PC-9 (cell line): Measurements from ENCODE around the gene CRTC3. TPM values are rescaled to one million over a fixed set of nuclear protein-coding genes. Genes with fewer than 3 reads are reported as not detected.

Experiments
- BruUV-seq: library from RNA; stranded (reverse); fragments of 400-500 nt; replicated peaks from 2 replicates; lab custom pipeline; 2021; lab: Mats Ljungman, UMichigan
- CTCF ChIA-PET: fragments of 300-600 bp; sonication (Branson Sonifier 250); formaldehyde crosslinking; loops from one replicate; lab custom pipeline; 2022; ENCODE audit warnings: antibody characterized with exemption; lab: Charles Lee
- POLR2A ChIA-PET: fragments of 300-600 bp; sonication (Branson Sonifier 250); formaldehyde crosslinking; loops from one replicate; lab custom pipeline; 2022; ENCODE audit warnings: antibody characterized with exemption; ENCODE audit not compliant: unreplicated experiment; lab: Charles Lee
- DNase-seq, 2 experiments: peaks; one replicate each; pipeline versions ENCODE4 v3.0.0 to v3.0.0-alpha.2; 2015 to 2022; ENCODE audit warnings: mixed read lengths in 1 of 2
- H2AFZ ChIP-seq: fragments of 200-600 bp; sonication (generic); 2 replicates; pipeline ENCODE4 v1.8.1; 2017; ENCODE audit warnings: antibody characterized with exemption
- H3F3A ChIP-seq: fragments of 200-600 bp; sonication (generic); 2 replicates; pipeline ENCODE4 v1.8.1; 2017; ENCODE audit warnings: antibody characterized with exemption, mild to moderate bottlenecking, low read depth; ENCODE audit not compliant: insufficient read depth
- H3K27ac ChIP-seq: fragments of 200-600 bp; sonication (generic); 2 replicates; pipeline ENCODE4 v1.6.1; 2016; ENCODE audit warnings: mixed run types
- H3K27me3 ChIP-seq: fragments of 200-600 bp; sonication (generic); 2 replicates; pipeline ENCODE4 v1.6.1; 2016; ENCODE audit warnings: low read depth, mixed run types; ENCODE audit not compliant: insufficient read depth
- H3K36me3 ChIP-seq: fragments of 200-600 bp; sonication (generic); 2 replicates; pipeline ENCODE4 v1.6.1; 2016; ENCODE audit warnings: low read depth, mixed run types
- H3K4me1 ChIP-seq: fragments of 200-600 bp; sonication (generic); replicated peaks from 2 replicates; pipeline ENCODE4 v1.6.1; 2016; ENCODE audit warnings: mixed run types; ENCODE audit not compliant: insufficient read depth
- H3K4me2 ChIP-seq: fragments of 200-600 bp; sonication (generic); 2 replicates; pipeline ENCODE4 v1.6.1; 2017; ENCODE audit warnings: mixed run types
- H3K4me3 ChIP-seq: fragments of 200-600 bp; sonication (generic); 2 replicates; pipeline ENCODE4 v1.6.1; 2016; ENCODE audit warnings: mixed run types
- H3K79me2 ChIP-seq: fragments of 200-600 bp; sonication (generic); 2 replicates; pipeline ENCODE4 v1.6.1; 2017; ENCODE audit warnings: low read depth, mixed run types
- H3K9me2 ChIP-seq: fragments of 200-600 bp; sonication (generic); 2 replicates; pipeline ENCODE4 v1.8.1; 2017; ENCODE audit warnings: mild to moderate bottlenecking; ENCODE audit not compliant: insufficient read depth
- H3K9me3 ChIP-seq: fragments of 200-600 bp; sonication (generic); 2 replicates; pipeline ENCODE4 v1.8.1; 2016; ENCODE audit warnings: low read depth; ENCODE audit not compliant: insufficient read depth
- H4K20me1 ChIP-seq: fragments of 200-600 bp; sonication (generic); 2 replicates; pipeline ENCODE4 v1.8.1; 2017; ENCODE audit not compliant: insufficient read depth
- CTCF ChIP-seq: fragments of 200-600 bp; sonication (generic); conservative IDR thresholded peaks from 2 replicates; pipeline ENCODE4 v1.6.1; 2017; ENCODE audit warnings: mixed run types, antibody characterized with exemption, mild to moderate bottlenecking, moderate library complexity
- EZH2 ChIP-seq: fragments of 200-600 bp; sonication (generic); IDR thresholded peaks from 2 replicates; pipeline ENCODE4 v1.8.0; 2017; ENCODE audit warnings: antibody characterized with exemption, low read depth
- intact Hi-C: fragments of 100-400 bp; cut with micrococcal nuclease; formaldehyde crosslinking; loops from one replicate; pipeline ENCODE4 v1.10.0; 2022; ENCODE audit not compliant: unreplicated experiment
- total RNA-seq: library from RNA; stranded (reverse); gene quantifications from 2 replicates; pipeline ENCODE4 v1.2.3, GENCODE V29; 2021

Gene CRTC3
- total RNA-seq, 1 experiment from 2014 or later, result 18.6 TPM

GRCh38 chr15:90582553-90582952 is 52.8 kb downstream of the CRTC3 start:
- Histone ChIP-seq H3K79me2 (no peaks in the 10 kb centered on the region), H3K4me1 (no peaks in the 10 kb centered on the region), H2AFZ (no peak overlapping the region), H3K9me2 (no peaks in the 10 kb centered on the region), H3K4me2 (no peak overlapping the region), H3K27me3 (no peaks in the 10 kb centered on the region), H3K36me3 (no peaks in the 10 kb centered on the region), H3F3A (no peaks in the 10 kb centered on the region; the same call in 1 of the 2 replicates), H4K20me1 (no peaks in the 10 kb centered on the region), H3K9me3 (no peaks in the 10 kb centered on the region), H3K4me3 (no peak overlapping the region), H3K27ac (no peak overlapping the region)
- BruUV-seq, result no TSS peak
- ChIA-PET CTCF (interaction anchor here (0.5 kb wide), 1 partner anchor 91 kb away, joined by 3 read pairs; no protein-coding TSS in a partner anchor), POLR2A (no interaction called here)
- TF ChIP-seq CTCF, result no peak
- DNase-seq, result no peak
- intact Hi-C loops, result no loop called here

- no peaks in the 10 kb centered on the region for H3K9me2 ChIP-seq
- no peaks in the 10 kb centered on the region for H3K79me2 ChIP-seq
- no peak overlapping the region for H3K4me2 ChIP-seq
- intact Hi-C loops, result no loop called here
- H4K20me1 ChIP-seq, result no peaks in the 10 kb centered on the region
- CTCF ChIA-PET, result interaction anchor here (0.6 kb wide), 1 partner anchor 1307 kb away, joined by 13 read pairs; no protein-coding TSS in a partner anchor
- no peaks in the 10 kb centered on the region for H3K9me3 ChIP-seq
- H3F3A ChIP-seq, result no peaks in the 10 kb centered on the region; the same call in 1 of the 2 replicates
- no peak overlapping the region for H2AFZ ChIP-seq
- TF ChIP-seq CTCF (no peak), EZH2 (no peak)
- no peaks in the 10 kb centered on the region for H3K36me3 ChIP-seq
- no peaks in the 10 kb centered on the region for H3K27me3 ChIP-seq
- no TSS peak for BruUV-seq
- H3K4me1 ChIP-seq, result no peaks in the 10 kb centered on the region
- H3K27ac ChIP-seq, result no peak overlapping the region
- POLR2A ChIA-PET, result no interaction called here
- no peak overlapping the region for H3K4me3 ChIP-seq
- DNase-seq, result no peak
These were observed 53.9 kb downstream of the CRTC3 start for GRCh38 chr15:90583471-90584252.

GRCh38 chr15:90584841-90585240 is 55.1 kb downstream of the CRTC3 start:
- no peaks in the 10 kb centered on the region for H3K4me1 ChIP-seq
- TF ChIP-seq CTCF, result no peak
- TF ChIP-seq EZH2, result no peak

More at GRCh38 chr15:90584841-90585240, 55.1 kb downstream of the CRTC3 start:
- Histone ChIP-seq H3K9me2 (no peaks in the 10 kb centered on the region), H4K20me1 (no peaks in the 10 kb centered on the region), H3K27me3 (no peaks in the 10 kb centered on the region), H2AFZ (no peak overlapping the region), H3K4me2 (no peak overlapping the region), H3F3A (no peaks in the 10 kb centered on the region; the same call in 1 of the 2 replicates), H3K79me2 (no peaks in the 10 kb centered on the region), H3K36me3 (no peaks in the 10 kb centered on the region), H3K27ac (no peak overlapping the region), H3K4me3 (no peak overlapping the region), H3K9me3 (no peaks in the 10 kb centered on the region)
- BruUV-seq, result no TSS peak
- POLR2A ChIA-PET, result no interaction called here
- DNase-seq, result no peak
- CTCF ChIA-PET, result no interaction called here
- intact Hi-C loops, result no loop called here
